Measurements from ENCODE around the gene PUDP. TPM values are rescaled to one million over a fixed set of nuclear protein-coding genes. Genes with fewer than 3 reads are reported as not detected.

The PUDP gene
- polyA plus RNA-seq, 1 donor from 2014 or later: 18.2 TPM

DNA sequence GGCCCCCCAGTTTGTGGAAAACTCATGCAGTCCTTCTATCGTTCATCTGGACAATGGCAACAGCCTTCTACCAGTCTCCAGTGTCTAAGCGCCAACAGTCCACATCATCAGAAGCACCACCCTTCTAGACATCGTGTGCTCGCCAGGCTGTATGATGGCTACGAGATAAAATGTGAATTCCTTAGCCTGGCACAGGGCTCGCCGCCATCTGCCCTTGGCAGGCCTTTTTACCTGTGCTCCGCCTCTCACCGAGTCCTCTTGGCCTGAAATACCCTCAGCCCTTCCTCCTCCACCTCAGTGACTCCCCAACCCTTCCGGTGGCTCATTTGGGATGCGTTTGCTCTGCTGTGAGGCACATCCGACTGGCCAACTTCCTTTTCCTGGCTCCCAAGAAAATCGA lies 16.3 kb downstream of the PUDP start:
- Histone ChIP-seq H3K27me3 (ENCODE audit: insufficient read depth, low read depth, low read length) (no peaks in the 10 kb centered on the region), H3K4me2 (ENCODE audit: low read length) (no peak overlapping the region), H2AFZ (ENCODE audit: low read depth, low read length) (no peak overlapping the region), H3F3A (ENCODE audit: insufficient read depth, low read length, poor library complexity, severe bottlenecking) (no peaks in the 10 kb centered on the region), H4K20me1 (ENCODE audit: insufficient read depth) (no peaks in the 10 kb centered on the region), H3K79me2 (replicated peaks; ENCODE audit: insufficient read depth, low read length) (no peaks in the 10 kb centered on the region), H3K36me3 (ENCODE audit: insufficient read depth, low read length) (no peaks in the 10 kb centered on the region), H3K9me3 (ENCODE audit: low read length) (no peaks in the 10 kb centered on the region), H3K4me3 (ENCODE audit: low read length) (no peak overlapping the region), H3K27ac (ENCODE audit: low read length) (no peak overlapping the region), H3K9me2 (ENCODE audit: insufficient read depth, low read length) (no peaks in the 10 kb centered on the region), H3K9ac (ENCODE audit: low read length) (no peak overlapping the region)
- TF ChIP-seq, protein P1, sequence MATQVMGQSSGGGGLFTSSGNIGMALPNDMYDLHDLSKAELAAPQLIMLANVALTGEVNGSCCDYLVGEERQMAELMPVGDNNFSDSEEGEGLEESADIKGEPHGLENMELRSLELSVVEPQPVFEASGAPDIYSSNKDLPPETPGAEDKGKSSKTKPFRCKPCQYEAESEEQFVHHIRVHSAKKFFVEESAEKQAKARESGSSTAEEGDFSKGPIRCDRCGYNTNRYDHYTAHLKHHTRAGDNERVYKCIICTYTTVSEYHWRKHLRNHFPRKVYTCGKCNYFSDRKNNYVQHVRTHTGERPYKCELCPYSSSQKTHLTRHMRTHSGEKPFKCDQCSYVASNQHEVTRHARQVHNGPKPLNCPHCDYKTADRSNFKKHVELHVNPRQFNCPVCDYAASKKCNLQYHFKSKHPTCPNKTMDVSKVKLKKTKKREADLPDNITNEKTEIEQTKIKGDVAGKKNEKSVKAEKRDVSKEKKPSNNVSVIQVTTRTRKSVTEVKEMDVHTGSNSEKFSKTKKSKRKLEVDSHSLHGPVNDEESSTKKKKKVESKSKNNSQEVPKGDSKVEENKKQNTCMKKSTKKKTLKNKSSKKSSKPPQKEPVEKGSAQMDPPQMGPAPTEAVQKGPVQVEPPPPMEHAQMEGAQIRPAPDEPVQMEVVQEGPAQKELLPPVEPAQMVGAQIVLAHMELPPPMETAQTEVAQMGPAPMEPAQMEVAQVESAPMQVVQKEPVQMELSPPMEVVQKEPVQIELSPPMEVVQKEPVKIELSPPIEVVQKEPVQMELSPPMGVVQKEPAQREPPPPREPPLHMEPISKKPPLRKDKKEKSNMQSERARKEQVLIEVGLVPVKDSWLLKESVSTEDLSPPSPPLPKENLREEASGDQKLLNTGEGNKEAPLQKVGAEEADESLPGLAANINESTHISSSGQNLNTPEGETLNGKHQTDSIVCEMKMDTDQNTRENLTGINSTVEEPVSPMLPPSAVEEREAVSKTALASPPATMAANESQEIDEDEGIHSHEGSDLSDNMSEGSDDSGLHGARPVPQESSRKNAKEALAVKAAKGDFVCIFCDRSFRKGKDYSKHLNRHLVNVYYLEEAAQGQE (IDR thresholded peaks at IDR 0.05; ENCODE audit: borderline replicate concordance): no peak
- TF ChIP-seq, protein P2, sequence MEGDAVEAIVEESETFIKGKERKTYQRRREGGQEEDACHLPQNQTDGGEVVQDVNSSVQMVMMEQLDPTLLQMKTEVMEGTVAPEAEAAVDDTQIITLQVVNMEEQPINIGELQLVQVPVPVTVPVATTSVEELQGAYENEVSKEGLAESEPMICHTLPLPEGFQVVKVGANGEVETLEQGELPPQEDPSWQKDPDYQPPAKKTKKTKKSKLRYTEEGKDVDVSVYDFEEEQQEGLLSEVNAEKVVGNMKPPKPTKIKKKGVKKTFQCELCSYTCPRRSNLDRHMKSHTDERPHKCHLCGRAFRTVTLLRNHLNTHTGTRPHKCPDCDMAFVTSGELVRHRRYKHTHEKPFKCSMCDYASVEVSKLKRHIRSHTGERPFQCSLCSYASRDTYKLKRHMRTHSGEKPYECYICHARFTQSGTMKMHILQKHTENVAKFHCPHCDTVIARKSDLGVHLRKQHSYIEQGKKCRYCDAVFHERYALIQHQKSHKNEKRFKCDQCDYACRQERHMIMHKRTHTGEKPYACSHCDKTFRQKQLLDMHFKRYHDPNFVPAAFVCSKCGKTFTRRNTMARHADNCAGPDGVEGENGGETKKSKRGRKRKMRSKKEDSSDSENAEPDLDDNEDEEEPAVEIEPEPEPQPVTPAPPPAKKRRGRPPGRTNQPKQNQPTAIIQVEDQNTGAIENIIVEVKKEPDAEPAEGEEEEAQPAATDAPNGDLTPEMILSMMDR (IDR thresholded peaks at IDR 0.05; ENCODE audit: poor library complexity, severe bottlenecking): no peak
- TF ChIP-seq TAF1 (IDR thresholded peaks at IDR 0.05; ENCODE audit: low read depth) (no peak), EP300 (conservative IDR thresholded peaks at IDR 0.05; ENCODE audit: poor library complexity, severe bottlenecking) (no peak), SMC3 (conservative IDR thresholded peaks at IDR 0.05; ENCODE audit: poor library complexity) (no peak), EZH2 (IDR thresholded peaks at IDR 0.05; ENCODE audit: borderline replicate concordance, insufficient read depth, low read length, poor library complexity, severe bottlenecking) (no peak), MXI1 (conservative IDR thresholded peaks at IDR 0.05; ENCODE audit: poor library complexity, severe bottlenecking) (no peak), RAD21 (conservative IDR thresholded peaks at IDR 0.05) (no peak), POLR2AphosphoS5 (IDR thresholded peaks at IDR 0.05) (no peak)

DNA sequence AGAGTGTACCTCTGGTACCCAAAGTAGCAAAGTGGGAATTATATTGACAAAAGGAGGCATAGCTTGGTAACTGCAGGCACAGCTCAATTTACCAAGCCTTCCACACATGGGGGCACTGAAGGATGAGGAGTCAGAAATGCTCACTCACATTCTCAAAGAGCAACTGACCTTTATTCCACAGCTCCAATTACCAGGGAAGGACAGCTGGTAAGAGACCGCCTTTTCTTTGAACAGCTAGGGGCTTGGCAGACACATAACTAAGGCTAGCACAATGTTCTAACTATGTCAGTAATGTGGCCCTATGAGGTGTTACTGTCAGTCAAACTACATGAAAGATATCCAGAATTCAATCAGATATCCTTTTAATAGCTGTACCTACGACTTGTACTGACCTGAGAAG lies 20.9 kb downstream of the PUDP start:
- Histone ChIP-seq H3K36me3 (ENCODE audit: insufficient read depth, low read length) (no peaks in the 10 kb centered on the region), H3K9me2 (ENCODE audit: insufficient read depth, low read length) (no peaks in the 10 kb centered on the region), H4K20me1 (ENCODE audit: insufficient read depth) (no peaks in the 10 kb centered on the region), H3K9me3 (ENCODE audit: low read length) (no peaks in the 10 kb centered on the region), H3K27ac (ENCODE audit: low read length) (no peak overlapping the region), H2AFZ (ENCODE audit: low read depth, low read length) (no peak overlapping the region), H3K79me2 (replicated peaks; ENCODE audit: insufficient read depth, low read length) (no peaks in the 10 kb centered on the region), H3K9ac (ENCODE audit: low read length) (no peak overlapping the region), H3F3A (ENCODE audit: insufficient read depth, low read length, poor library complexity, severe bottlenecking) (no peaks in the 10 kb centered on the region), H3K27me3 (ENCODE audit: insufficient read depth, low read depth, low read length) (no peaks in the 10 kb centered on the region), H3K4me3 (ENCODE audit: low read length) (no peak overlapping the region), H3K4me2 (ENCODE audit: low read length) (no peak overlapping the region)
- TF ChIP-seq SMC3 (conservative IDR thresholded peaks at IDR 0.05; ENCODE audit: poor library complexity) (no peak), EP300 (conservative IDR thresholded peaks at IDR 0.05; ENCODE audit: poor library complexity, severe bottlenecking) (no peak), MXI1 (conservative IDR thresholded peaks at IDR 0.05; ENCODE audit: poor library complexity, severe bottlenecking) (no peak), EZH2 (IDR thresholded peaks at IDR 0.05; ENCODE audit: borderline replicate concordance, insufficient read depth, low read length, poor library complexity, severe bottlenecking) (no peak), RAD21 (conservative IDR thresholded peaks at IDR 0.05) (no peak), TAF1 (IDR thresholded peaks at IDR 0.05; ENCODE audit: low read depth) (no peak), POLR2AphosphoS5 (IDR thresholded peaks at IDR 0.05) (no peak)
- TF ChIP-seq, protein P1 (IDR thresholded peaks at IDR 0.05; ENCODE audit: borderline replicate concordance): no peak
- TF ChIP-seq, protein P2 (IDR thresholded peaks at IDR 0.05; ENCODE audit: poor library complexity, severe bottlenecking): no peak

Measured in neural cell (in vitro differentiated cells).